ENCODE measurements around the gene FIG4.

DNA sequence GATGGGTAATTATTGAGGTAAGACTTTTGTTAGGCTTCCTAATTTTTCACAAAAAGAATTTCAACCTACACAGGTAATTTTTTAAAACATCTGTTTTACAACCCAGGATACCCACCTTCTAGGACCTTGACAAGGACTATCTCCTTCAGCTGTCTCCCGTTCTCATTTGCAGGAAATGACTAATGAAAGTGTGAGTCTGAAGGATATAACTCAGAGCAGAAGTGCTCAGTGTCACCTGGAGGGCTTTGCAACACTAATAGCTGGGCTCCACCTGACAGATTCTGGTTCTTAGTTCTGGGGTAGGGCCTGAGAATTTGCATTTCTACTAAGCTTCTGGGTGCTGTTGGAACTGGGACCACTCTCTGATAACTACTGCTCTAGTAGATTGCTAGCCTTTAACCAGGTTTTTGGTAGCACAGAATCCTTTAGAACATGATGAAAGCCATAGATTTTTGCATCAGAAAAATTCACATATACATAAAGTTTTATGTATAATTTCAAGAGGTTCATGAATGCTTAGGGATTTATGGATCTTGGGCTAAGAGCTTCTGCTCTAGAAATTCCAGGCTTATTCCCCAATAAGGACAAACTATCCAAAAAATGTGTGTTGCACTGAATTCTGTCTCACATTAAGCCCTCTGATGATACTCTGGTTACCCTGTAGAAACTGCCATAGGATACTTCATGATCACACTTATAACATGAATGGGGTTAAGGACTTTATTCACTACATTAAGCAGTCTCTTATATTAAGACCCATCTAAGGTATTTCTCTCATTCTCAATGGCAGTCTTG, 30.4 kb upstream of the FIG4 start:
- TF ChIP-seq EZH2 (IDR thresholded peaks at IDR 0.05; ENCODE audit: borderline replicate concordance, low read length): no peak
- TF ChIP-seq, protein P1, sequence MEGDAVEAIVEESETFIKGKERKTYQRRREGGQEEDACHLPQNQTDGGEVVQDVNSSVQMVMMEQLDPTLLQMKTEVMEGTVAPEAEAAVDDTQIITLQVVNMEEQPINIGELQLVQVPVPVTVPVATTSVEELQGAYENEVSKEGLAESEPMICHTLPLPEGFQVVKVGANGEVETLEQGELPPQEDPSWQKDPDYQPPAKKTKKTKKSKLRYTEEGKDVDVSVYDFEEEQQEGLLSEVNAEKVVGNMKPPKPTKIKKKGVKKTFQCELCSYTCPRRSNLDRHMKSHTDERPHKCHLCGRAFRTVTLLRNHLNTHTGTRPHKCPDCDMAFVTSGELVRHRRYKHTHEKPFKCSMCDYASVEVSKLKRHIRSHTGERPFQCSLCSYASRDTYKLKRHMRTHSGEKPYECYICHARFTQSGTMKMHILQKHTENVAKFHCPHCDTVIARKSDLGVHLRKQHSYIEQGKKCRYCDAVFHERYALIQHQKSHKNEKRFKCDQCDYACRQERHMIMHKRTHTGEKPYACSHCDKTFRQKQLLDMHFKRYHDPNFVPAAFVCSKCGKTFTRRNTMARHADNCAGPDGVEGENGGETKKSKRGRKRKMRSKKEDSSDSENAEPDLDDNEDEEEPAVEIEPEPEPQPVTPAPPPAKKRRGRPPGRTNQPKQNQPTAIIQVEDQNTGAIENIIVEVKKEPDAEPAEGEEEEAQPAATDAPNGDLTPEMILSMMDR (conservative IDR thresholded peaks at IDR 0.05 in 1 of 2, IDR thresholded peaks at IDR 0.05 in 1 of 2; ENCODE audit: extremely low read depth in 1 of 2, insufficient read depth in 1 of 2, low read depth in 1 of 2, low read length in 2 of 2): no peak

Measured in mammary epithelial cell (primary cell).